GM18858 (cell line): ENCODE measurements around the gene BEND7.
"Not testable (repeated sequence)": the region's sequence is repeated elsewhere in the genome, so short reads cannot be mapped to it uniquely, and the experiment has no call there.

Experiments used
- ATAC-seq: cut with Tn5 transposase; IDR thresholded peaks from one replicate; pipeline ENCODE4 v1.9.1; 2021; ENCODE audit not compliant: unreplicated experiment

BEND7 gene

GRCh38 chr10:13427943-13428342 is 100.9 kb downstream of the BEND7 start:
- ATAC-seq: not testable (repeated sequence)

GRCh38 chr10:13425397-13425796 is 103.4 kb downstream of the BEND7 start:
- ATAC-seq: no peak

GRCh38 chr10:13422800-13423199 is 106.0 kb downstream of the BEND7 start:
- ATAC-seq: no peak

GRCh38 chr10:13421382-13421917 is 107.4 kb downstream of the BEND7 start:
- ATAC-seq: no peak

GRCh38 chr10:13420532-13421307 is 108.1 kb downstream of the BEND7 start:
- ATAC-seq: no peak

GRCh38 chr10:13417459-13418126 is 111.2 kb downstream of the BEND7 start:
- no peak for ATAC-seq

- ATAC-seq: no peak
Observed at GRCh38 chr10:13416760-13417159, 112.1 kb downstream of the BEND7 start.

GRCh38 chr10:13414855-13415254 is 114.0 kb downstream of the BEND7 start:
- no peak for ATAC-seq

GRCh38 chr10:13414137-13414536 is 114.7 kb downstream of the BEND7 start:
- no peak for ATAC-seq

- no peak for ATAC-seq
Observed at GRCh38 chr10:13412894-13413293, 115.9 kb downstream of the BEND7 start.

GRCh38 chr10:13404791-13405190 is 124.0 kb downstream of the BEND7 start:
- ATAC-seq: no peak

GRCh38 chr10:13404305-13404759 is 124.5 kb downstream of the BEND7 start:
- no peak for ATAC-seq

GRCh38 chr10:13403426-13403825 is 125.4 kb downstream of the BEND7 start:
- not testable (repeated sequence) for ATAC-seq

- no peak for ATAC-seq
Observed at GRCh38 chr10:13402021-13402420, 126.8 kb downstream of the BEND7 start.

GRCh38 chr10:13401142-13401541 is 127.7 kb downstream of the BEND7 start:
- ATAC-seq: no peak

- ATAC-seq: no peak
Observed at GRCh38 chr10:13400196-13400965, 128.4 kb downstream of the BEND7 start.

- ATAC-seq: no peak
Observed at GRCh38 chr10:13399752-13400151, 129.1 kb downstream of the BEND7 start.

GRCh38 chr10:13399236-13399635 is 129.6 kb downstream of the BEND7 start:
- ATAC-seq: no peak

- ATAC-seq: no peak
Observed at GRCh38 chr10:13397052-13397451, 131.8 kb downstream of the BEND7 start.

- ATAC-seq: no peak
Observed at GRCh38 chr10:13396369-13396768, 132.4 kb downstream of the BEND7 start.

- ATAC-seq: no peak
Observed at GRCh38 chr10:13395540-13395939, 133.3 kb downstream of the BEND7 start.
